Suprapubic skin (tissue), 4 donors: ENCODE data around the gene CDCA5.

Source experiments
- CTCF ChIP-seq, 2 donors: fragments of 200-600 bp in 1 of 2; fragments of 450-650 bp in 1 of 2; sonication (generic) in 1 of 2; IDR thresholded peaks; one replicate each; pipeline ENCODE4 v1.5.1; 2016 to 2019; ENCODE audit warnings: antibody characterized with exemption in 2 of 2, mild to moderate bottlenecking in 1 of 2, moderate library complexity in 1 of 2
- POLR2A ChIP-seq, 2 donors: fragments of 450-650 bp; IDR thresholded peaks; one replicate each; pipeline ENCODE4 v1.6.1; 2017; ENCODE audit warnings: antibody characterized with exemption in 2 of 2, mild to moderate bottlenecking in 2 of 2, moderate library complexity in 2 of 2
- POLR2AphosphoS5 ChIP-seq, 3 donors: sonication (generic); formaldehyde crosslinking; IDR thresholded peaks; one replicate each; pipeline ENCODE4 v1.6.1; 2017; ENCODE audit warnings: antibody characterized with exemption in 3 of 3

GRCh38 chr11:65078151-65078550 is 5.7 kb downstream of the CDCA5 start:
- TF ChIP-seq CTCF (IDR thresholded peaks at IDR 0.05) (peak; percentile 38 to 72), POLR2AphosphoS5 (IDR thresholded peaks at IDR 0.05) (no peak), POLR2A (IDR thresholded peaks at IDR 0.05) (no peak)
